ENCODE results near the gene RAB22A.
"Not testable (repeated sequence)": the region's sequence is repeated elsewhere in the genome, so short reads cannot be mapped to it uniquely, and the experiment has no call there.

RAB22A gene

DNA sequence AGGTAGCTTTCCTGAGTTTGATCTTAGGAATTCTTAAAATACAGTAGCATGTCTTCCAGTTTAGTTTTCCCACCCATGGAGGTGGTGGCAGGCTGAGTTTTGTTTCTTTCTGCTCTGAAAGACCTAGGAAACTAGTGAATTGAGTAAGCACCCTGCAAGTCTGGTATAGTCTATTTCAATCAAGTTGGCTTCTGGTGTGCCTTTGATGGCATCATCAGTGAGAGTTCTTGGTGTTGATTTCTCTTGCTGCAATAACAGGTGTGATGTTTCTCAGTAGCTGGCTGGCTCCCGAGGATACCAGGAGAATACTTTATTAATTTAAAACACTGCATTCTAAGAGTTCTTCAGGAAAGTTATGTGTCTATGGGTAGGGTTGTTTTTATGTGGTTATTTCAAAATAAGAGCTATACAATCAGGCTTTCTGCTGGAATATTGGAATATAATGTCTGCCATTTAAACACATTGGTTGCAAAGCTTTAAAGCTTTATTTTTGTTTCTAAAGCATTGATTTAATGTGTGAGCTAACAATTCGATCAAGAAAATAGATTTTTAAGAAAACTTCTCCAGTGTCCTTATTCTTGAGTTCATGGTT, 98.5 kb downstream of the RAB22A start:
- peak in 1 of 3 donors; percentile 20 for DNase-seq (ENCODE audit: low read depth in 2 of 3, low spot score in 1 of 3)

DNA sequence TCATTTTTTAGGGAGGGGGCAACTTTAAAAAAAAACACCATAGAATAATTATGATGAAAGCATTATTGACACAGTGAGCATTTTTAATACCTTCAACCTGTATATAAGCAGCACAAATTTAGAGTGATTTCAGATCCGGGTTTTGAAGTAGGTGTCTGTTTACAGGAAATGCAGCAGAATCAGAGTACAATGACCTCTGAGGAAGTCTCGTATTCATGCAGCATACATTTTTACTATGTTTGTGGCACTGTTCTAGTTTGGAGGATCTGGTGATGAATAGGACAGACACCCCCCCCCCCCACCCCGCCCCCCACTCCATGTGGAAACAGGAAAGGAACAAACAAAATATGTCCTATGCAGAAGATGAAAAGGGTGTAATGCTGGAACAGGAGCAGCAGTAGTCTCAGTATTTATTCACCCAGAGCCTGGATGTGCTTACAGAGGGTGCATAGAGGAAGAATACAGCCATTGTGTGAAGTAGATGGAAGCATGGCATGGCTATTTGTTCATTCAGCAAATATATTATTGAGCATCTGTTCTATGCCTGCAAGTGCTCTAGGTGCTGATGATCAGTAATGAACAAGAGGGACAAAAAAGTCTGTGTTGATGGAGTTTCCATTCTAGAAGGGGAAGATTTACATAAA, 99.2 kb downstream of the RAB22A start:
- no peak for DNase-seq (ENCODE audit: low read depth in 2 of 3, low spot score in 1 of 3)

DNA sequence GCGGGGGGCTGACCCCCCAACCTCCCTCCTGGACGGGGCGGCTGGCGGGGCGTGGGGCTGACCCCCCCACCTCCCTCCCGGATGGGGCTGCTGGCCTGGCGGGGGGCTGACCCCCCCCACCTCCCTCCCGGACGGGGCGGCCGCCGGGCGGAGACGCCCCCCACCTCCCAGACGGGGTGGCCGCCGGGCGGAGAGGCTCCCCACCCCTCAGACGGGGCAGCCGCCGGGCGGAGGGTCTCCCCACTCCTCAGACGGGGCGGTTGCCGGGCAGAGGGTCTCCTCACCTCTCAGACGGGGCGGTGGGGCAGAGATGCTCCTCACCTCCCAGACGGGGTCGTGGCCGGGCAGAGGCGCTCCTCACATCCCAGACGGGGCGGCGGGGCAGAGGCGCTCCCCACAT, 104.7 kb downstream of the RAB22A start:
- not testable (repeated sequence) for DNase-seq (ENCODE audit: low read depth in 2 of 3, low spot score in 1 of 3)

DNA sequence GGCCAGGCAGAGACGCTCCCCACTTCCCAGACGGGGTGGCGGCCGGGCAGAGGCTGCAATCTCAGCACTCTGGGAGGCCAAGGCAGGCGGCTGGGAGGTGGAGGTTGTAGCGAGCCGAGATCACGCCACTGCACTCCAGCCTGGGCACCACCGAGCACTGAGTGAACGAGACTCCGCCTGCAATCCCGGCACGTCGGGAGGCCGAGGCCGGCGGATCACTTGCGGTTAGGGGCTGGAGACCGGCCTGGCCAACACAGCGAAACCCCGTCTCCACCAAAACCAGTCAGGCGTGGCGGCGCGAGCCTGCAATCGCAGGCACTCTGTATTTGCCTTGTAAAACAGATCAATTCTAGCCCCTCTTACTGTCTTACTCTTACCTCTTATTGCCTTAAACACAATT, 105.3 kb downstream of the RAB22A start:
- DNase-seq (ENCODE audit: low read depth in 2 of 3, low spot score in 1 of 3): not testable (repeated sequence)

DNA sequence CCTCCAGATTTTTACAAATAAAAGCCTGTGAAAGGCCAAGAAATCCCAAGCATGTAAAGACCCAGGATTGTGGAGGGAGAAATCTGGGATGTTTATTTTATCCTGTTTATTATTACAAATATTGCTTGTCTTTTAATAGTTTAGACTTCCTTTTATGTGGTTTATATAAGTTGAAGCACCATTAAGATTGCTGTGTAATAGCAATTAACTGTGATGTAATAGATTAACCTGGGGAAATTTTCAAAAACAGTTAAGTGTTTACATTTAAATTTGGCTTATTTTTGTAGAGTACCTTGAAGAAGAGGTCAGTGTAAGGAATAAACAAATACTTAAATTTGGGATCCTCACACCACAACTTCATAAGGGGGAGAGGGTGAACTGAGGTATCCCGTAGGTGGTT, 106.5 kb downstream of the RAB22A start:
- DNase-seq (ENCODE audit: low read depth in 2 of 3, low spot score in 1 of 3): no peak

DNA sequence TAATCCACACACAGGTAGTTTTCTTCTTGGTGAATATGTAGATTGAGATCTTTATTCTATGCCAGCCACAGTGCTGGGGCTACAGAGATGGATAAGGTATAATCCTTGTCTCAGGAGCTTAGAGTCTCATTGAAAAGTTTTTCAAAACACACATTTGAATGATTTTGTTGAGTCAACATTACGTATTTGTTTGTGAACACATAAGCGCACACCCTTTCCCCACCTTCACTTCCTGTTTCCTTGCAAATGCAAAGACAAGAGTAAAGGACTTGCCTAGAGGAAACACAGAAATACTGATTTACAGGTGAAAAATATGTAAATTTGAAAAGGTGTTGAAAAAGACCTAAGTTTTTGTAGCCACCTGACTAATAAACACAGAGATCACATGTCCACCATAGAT, 107.3 kb downstream of the RAB22A start:
- DNase-seq (ENCODE audit: low read depth in 2 of 3, low spot score in 1 of 3): no peak

Measured in stimulated activated CD4-positive, alpha-beta T cell treated with anti-CD3 and anti-CD28 coated beads, Interleukin-12 subunit alpha, Interleukin-12 subunit beta, amount 100 ng/mL, for 48 hours (primary cell).